Subcutaneous adipose tissue (tissue), 4 donors: ENCODE results near the gene HHATL. TPM values are rescaled to one million over a fixed set of nuclear protein-coding genes. Genes with fewer than 3 reads are reported as not detected.

ENCODE experiments used
- CTCF ChIP-seq: fragments of 450-650 bp; IDR thresholded peaks from one replicate; pipeline ENCODE4 v1.5.1; 2016; ENCODE audit warnings: low read depth, mild to moderate bottlenecking, control low read depth, antibody characterized with exemption, moderate library complexity
- total RNA-seq, 4 donors: library from RNA; depleted of rRNA; stranded (reverse); fragments of >200 nt; gene quantifications; one replicate each; pipeline ENCODE4 v1.1.0, GENCODE V29; 2016

HHATL gene
- total RNA-seq, 4 donors from 2014 or later = 0.17 TPM; not detected in 3

GRCh38 chr3:42741796-42742195 is 39.2 kb upstream of the HHATL start:
- TF ChIP-seq CTCF = no peak

GRCh38 chr3:42739401-42740158 is 37.0 kb upstream of the HHATL start:
- TF ChIP-seq CTCF = no peak

- TF ChIP-seq CTCF = no peak
Observed at GRCh38 chr3:42736531-42736930, 33.9 kb upstream of the HHATL start.

GRCh38 chr3:42736081-42736480 is 33.5 kb upstream of the HHATL start:
- no peak for TF ChIP-seq CTCF

GRCh38 chr3:42735615-42736014 is 33.0 kb upstream of the HHATL start:
- no peak for TF ChIP-seq CTCF

- TF ChIP-seq CTCF = no peak
Observed at GRCh38 chr3:42735019-42735418, 32.4 kb upstream of the HHATL start.

GRCh38 chr3:42734263-42734860 is 31.8 kb upstream of the HHATL start:
- no peak for TF ChIP-seq CTCF
